MM.1S (cell line): ENCODE measurements around the gene CEMIP2.

Source experiments
- DNase-seq: peaks from one replicate; pipeline ENCODE4 v3.0.0-alpha.2; 2015
- H2AFZ ChIP-seq: fragments of 300-600 bp; sonication (generic); 2 replicates; pipeline ENCODE4 v1.6.0; 2016; ENCODE audit warnings: antibody characterized with exemption, low read length
- H3F3A ChIP-seq: fragments of 300-600 bp; sonication (generic); 2 replicates; pipeline ENCODE4 v1.6.1; 2016; ENCODE audit warnings: mild to moderate bottlenecking, antibody characterized with exemption, low read length, moderate library complexity, mixed read lengths; ENCODE audit not compliant: insufficient read depth
- H3K27ac ChIP-seq: fragments of 300-600 bp; sonication (generic); 2 replicates; pipeline ENCODE4 v1.5.1; 2016; ENCODE audit warnings: mild to moderate bottlenecking, low read length
- H3K27me3 ChIP-seq: fragments of 300-600 bp; sonication (generic); replicated peaks from 2 replicates; pipeline ENCODE4 v1.6.0; 2016; ENCODE audit warnings: low read length; ENCODE audit not compliant: insufficient read depth
- H3K36me3 ChIP-seq: fragments of 300-600 bp; sonication (generic); replicated peaks from 2 replicates; pipeline ENCODE4 v1.6.1; 2016; ENCODE audit warnings: mild to moderate bottlenecking, low read length, mixed read lengths; ENCODE audit not compliant: insufficient read depth
- H3K4me1 ChIP-seq: fragments of 300-600 bp; sonication (generic); 2 replicates; pipeline ENCODE4 v1.6.1; 2016; ENCODE audit warnings: low read length, mixed read lengths
- H3K4me2 ChIP-seq: fragments of 300-600 bp; sonication (generic); 2 replicates; pipeline ENCODE4 v1.6.0; 2016; ENCODE audit warnings: low read depth, low read length
- H3K4me3 ChIP-seq: fragments of 300-600 bp; sonication (generic); 2 replicates; pipeline ENCODE4 v1.5.1; 2016; ENCODE audit warnings: low read length, mixed read lengths
- H3K79me2 ChIP-seq: fragments of 300-600 bp; sonication (generic); 2 replicates; pipeline ENCODE4 v1.6.1; 2016; ENCODE audit warnings: mixed run types, low read length, mixed read lengths
- H3K9ac ChIP-seq: fragments of 300-600 bp; sonication (generic); 2 replicates; pipeline ENCODE4 v1.6.1; 2016; ENCODE audit warnings: low read length, mixed read lengths
- H3K9me2 ChIP-seq: fragments of 300-600 bp; sonication (generic); replicated peaks from 2 replicates; pipeline ENCODE4 v1.6.1; 2016; ENCODE audit warnings: mild to moderate bottlenecking, low read length, mixed read lengths; ENCODE audit not compliant: insufficient read depth
- H3K9me3 ChIP-seq: fragments of 300-600 bp; sonication (generic); replicated peaks from 2 replicates; pipeline ENCODE4 v1.6.1; 2016; ENCODE audit warnings: mild to moderate bottlenecking, low read length, mixed read lengths; ENCODE audit not compliant: insufficient read depth
- H4K20me1 ChIP-seq: fragments of 300-600 bp; sonication (generic); 2 replicates; pipeline ENCODE4 v1.6.1; 2016; ENCODE audit warnings: mild to moderate bottlenecking, low read length, moderate library complexity, mixed read lengths; ENCODE audit not compliant: insufficient read depth
- CTCF ChIP-seq: fragments of 300-600 bp; sonication (generic); IDR thresholded peaks from 2 replicates; pipeline ENCODE4 v1.5.1; 2016; ENCODE audit warnings: antibody characterized with exemption, low read length, mixed read lengths
- EZH2 ChIP-seq: fragments of 300-600 bp; sonication (generic); optimal IDR thresholded peaks from 2 replicates; pipeline ENCODE3; 2017; ENCODE audit warnings: low read depth, mild to moderate bottlenecking, antibody characterized with exemption, low read length, mixed read lengths
- EZH2phosphoT487 ChIP-seq: fragments of 300-600 bp; sonication (generic); IDR thresholded peaks from 2 replicates; pipeline ENCODE4 v1.6.1; 2018; ENCODE audit warnings: antibody characterized with exemption, low read length

The CEMIP2 gene

GRCh38 chr9:71791875-71792274 lies 23.6 kb upstream of the CEMIP2 start:
- Histone ChIP-seq H3K36me3 (no peaks in the 10 kb centered on the region), H3K9me2 (no peaks in the 10 kb centered on the region), H3K9me3 (no peaks in the 10 kb centered on the region), H3K4me1 (no peaks in the 10 kb centered on the region), H2AFZ (no peak overlapping the region), H4K20me1 (no peaks in the 10 kb centered on the region), H3K9ac (no peak overlapping the region), H3K4me3 (no peak overlapping the region), H3K27me3 (no peaks in the 10 kb centered on the region), H3F3A (no peaks in the 10 kb centered on the region; the same call in 1 of the 2 replicates), H3K4me2 (no peak overlapping the region), H3K27ac (no peak overlapping the region), H3K79me2 (no peaks in the 10 kb centered on the region)
- DNase-seq, result no peak
- TF ChIP-seq EZH2 (no peak), EZH2phosphoT487 (no peak)

- H3K27me3 ChIP-seq, result no peaks in the 10 kb centered on the region
- H2AFZ ChIP-seq, result no peak overlapping the region
- no peaks in the 10 kb centered on the region for H3K36me3 ChIP-seq
- no peaks in the 10 kb centered on the region for H3K9me2 ChIP-seq
- TF ChIP-seq CTCF (no peak), EZH2 (no peak), EZH2phosphoT487 (no peak)
- no peaks in the 10 kb centered on the region for H3K9me3 ChIP-seq
- no peaks in the 10 kb centered on the region for H4K20me1 ChIP-seq
- no peak overlapping the region for H3K4me2 ChIP-seq
- H3F3A ChIP-seq, result no peaks in the 10 kb centered on the region; the same call in 1 of the 2 replicates
- no peak for DNase-seq
- no peaks in the 10 kb centered on the region for H3K4me1 ChIP-seq
- no peaks in the 10 kb centered on the region for H3K79me2 ChIP-seq
- no peak overlapping the region for H3K9ac ChIP-seq
- no peak overlapping the region for H3K4me3 ChIP-seq
- no peak overlapping the region for H3K27ac ChIP-seq
Observed at GRCh38 chr9:71790296-71790695, 22.0 kb upstream of the CEMIP2 start.

GRCh38 chr9:71783120-71783523 lies 14.8 kb upstream of the CEMIP2 start:
- no peak for DNase-seq
- H3K79me2 ChIP-seq, result no peaks in the 10 kb centered on the region
- H3K9ac ChIP-seq, result no peak overlapping the region
- no peaks in the 10 kb centered on the region for H3K27me3 ChIP-seq
- H3K36me3 ChIP-seq, result no peaks in the 10 kb centered on the region
- peaks cover 6% of the 10 kb centered on the region; the same call in 1 of the 2 replicates for H3K4me1 ChIP-seq
- no peaks in the 10 kb centered on the region for H3K9me2 ChIP-seq
- H3K27ac ChIP-seq, result no peak overlapping the region
- no peak overlapping the region for H3K4me2 ChIP-seq
- H3F3A ChIP-seq, result no peaks in the 10 kb centered on the region
- no peaks in the 10 kb centered on the region for H3K9me3 ChIP-seq
- H3K4me3 ChIP-seq, result no peak overlapping the region
- H4K20me1 ChIP-seq, result no peaks in the 10 kb centered on the region
- TF ChIP-seq CTCF (no peak), EZH2phosphoT487 (no peak), EZH2 (no peak)
- H2AFZ ChIP-seq, result no peak overlapping the region

- H3K9me2 ChIP-seq, result no peaks in the 10 kb centered on the region
- TF ChIP-seq EZH2, result no peak
- no peak for TF ChIP-seq EZH2phosphoT487
- no peak for TF ChIP-seq CTCF
- peaks cover 6% of the 10 kb centered on the region; the same call in 1 of the 2 replicates for H3K4me1 ChIP-seq
- DNase-seq, result no peak
- no peak overlapping the region for H3K4me2 ChIP-seq
- no peak overlapping the region for H3K27ac ChIP-seq
- no peak overlapping the region for H3K4me3 ChIP-seq
- no peak overlapping the region for H3K9ac ChIP-seq
- no peaks in the 10 kb centered on the region for H3K36me3 ChIP-seq
- H3K9me3 ChIP-seq, result no peaks in the 10 kb centered on the region
- H3K27me3 ChIP-seq, result no peaks in the 10 kb centered on the region
- H3F3A ChIP-seq, result no peaks in the 10 kb centered on the region
- H4K20me1 ChIP-seq, result no peaks in the 10 kb centered on the region
- no peaks in the 10 kb centered on the region for H3K79me2 ChIP-seq
- no peak overlapping the region for H2AFZ ChIP-seq
Observed at GRCh38 chr9:71781391-71781790, 13.1 kb upstream of the CEMIP2 start.
